NCI-H1105 treated with DMSO at 0.1 percent for 48 hours (cell line): ENCODE measurements around the gene MED6.

Experiments
- DNase-seq: peaks from one replicate; lab custom pipeline; 2025; lab: John Stamatoyannopoulos, UW

MED6 gene

GRCh38 chr14:70597731-70598130 lies 2.7 kb downstream of the MED6 start:
- DNase-seq = no peak

- no peak for DNase-seq
Measured at GRCh38 chr14:70595443-70596185, 4.8 kb downstream of the MED6 start.

GRCh38 chr14:70594461-70594860 lies 6.0 kb downstream of the MED6 start:
- DNase-seq = no peak

- DNase-seq = peak; percentile 23
Measured at GRCh38 chr14:70585231-70585630, 15.2 kb downstream of the MED6 start.

GRCh38 chr14:70576891-70577290 lies 23.6 kb downstream of the MED6 start:
- DNase-seq = no peak

GRCh38 chr14:70573050-70573449 lies 27.4 kb downstream of the MED6 start:
- DNase-seq = no peak

- no peak for DNase-seq
Measured at GRCh38 chr14:70571139-70571538, 29.3 kb downstream of the MED6 start.

GRCh38 chr14:70567791-70568190 lies 32.7 kb downstream of the MED6 start:
- DNase-seq = peak; percentile 39

GRCh38 chr14:70563869-70564268 lies 36.6 kb downstream of the MED6 start:
- no peak for DNase-seq

GRCh38 chr14:70563417-70563816 lies 37.0 kb downstream of the MED6 start:
- DNase-seq = no peak

GRCh38 chr14:70558356-70558755 lies 42.1 kb downstream of the MED6 start:
- no peak for DNase-seq

- DNase-seq = no peak
Measured at GRCh38 chr14:70555890-70556289, 44.6 kb downstream of the MED6 start.

- no peak for DNase-seq
Measured at GRCh38 chr14:70538087-70538486, 62.4 kb downstream of the MED6 start.

- DNase-seq = no peak
Measured at GRCh38 chr14:70536830-70537229, 63.6 kb downstream of the MED6 start.

GRCh38 chr14:70534904-70535303 lies 65.6 kb downstream of the MED6 start, which contains the start of gene ADAM20:
ADAM20 (minus strand) TSS chr14:70535004; CDS start chr14:70524757, 10,247 bp downstream.
- no peak for DNase-seq
